ENCODE measurements around the gene RAC3. TPM values are rescaled to one million over a fixed set of nuclear protein-coding genes. Genes with fewer than 3 reads are reported as not detected.

Gene RAC3
- total RNA-seq, 1 donor: 9.1 TPM

DNA sequence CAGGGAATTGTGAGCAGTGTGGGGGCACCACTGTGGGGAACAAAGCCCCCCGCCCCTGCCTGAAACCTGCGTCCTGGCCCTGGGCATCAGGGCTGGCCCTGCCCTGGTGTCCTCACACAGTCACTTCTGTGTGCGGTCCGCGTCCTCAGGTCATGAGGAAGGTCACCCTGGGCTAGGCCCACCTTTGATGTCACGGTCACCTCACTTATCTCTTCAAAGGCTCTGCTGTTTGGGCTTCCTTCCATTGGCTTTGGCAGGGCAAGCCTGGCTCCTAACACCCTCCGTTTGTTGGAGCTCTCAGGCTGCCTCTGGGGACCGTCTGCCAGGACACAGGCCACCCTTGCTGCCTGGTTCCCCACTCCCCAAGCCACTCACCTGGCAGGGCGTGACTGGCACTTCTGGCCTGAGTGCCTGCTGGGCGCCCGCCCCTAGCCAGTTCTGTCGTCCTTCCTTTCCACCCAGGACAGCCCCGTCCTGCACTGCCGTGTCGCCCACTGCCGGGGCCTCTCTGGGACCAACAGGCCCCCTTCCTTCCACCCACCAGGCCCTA lies 17.6 kb upstream of the RAC3 start:
- DNase-seq (ENCODE audit: low read depth): no peak
- no peak overlapping the region for H3K4me3 ChIP-seq (ENCODE audit: low read depth, low read length)

GRCh38 chr17:82014432-82014831 lies 17.0 kb upstream of the RAC3 start:
- H3K4me3 ChIP-seq (ENCODE audit: low read depth, low read length): no peak overlapping the region
- no peak for DNase-seq (ENCODE audit: low read depth)
- TF ChIP-seq, protein P1, sequence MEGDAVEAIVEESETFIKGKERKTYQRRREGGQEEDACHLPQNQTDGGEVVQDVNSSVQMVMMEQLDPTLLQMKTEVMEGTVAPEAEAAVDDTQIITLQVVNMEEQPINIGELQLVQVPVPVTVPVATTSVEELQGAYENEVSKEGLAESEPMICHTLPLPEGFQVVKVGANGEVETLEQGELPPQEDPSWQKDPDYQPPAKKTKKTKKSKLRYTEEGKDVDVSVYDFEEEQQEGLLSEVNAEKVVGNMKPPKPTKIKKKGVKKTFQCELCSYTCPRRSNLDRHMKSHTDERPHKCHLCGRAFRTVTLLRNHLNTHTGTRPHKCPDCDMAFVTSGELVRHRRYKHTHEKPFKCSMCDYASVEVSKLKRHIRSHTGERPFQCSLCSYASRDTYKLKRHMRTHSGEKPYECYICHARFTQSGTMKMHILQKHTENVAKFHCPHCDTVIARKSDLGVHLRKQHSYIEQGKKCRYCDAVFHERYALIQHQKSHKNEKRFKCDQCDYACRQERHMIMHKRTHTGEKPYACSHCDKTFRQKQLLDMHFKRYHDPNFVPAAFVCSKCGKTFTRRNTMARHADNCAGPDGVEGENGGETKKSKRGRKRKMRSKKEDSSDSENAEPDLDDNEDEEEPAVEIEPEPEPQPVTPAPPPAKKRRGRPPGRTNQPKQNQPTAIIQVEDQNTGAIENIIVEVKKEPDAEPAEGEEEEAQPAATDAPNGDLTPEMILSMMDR (IDR thresholded peaks at IDR 0.05; ENCODE audit: insufficient read depth, low read depth, low read length): no peak

More for the DNA sequence above, 17.6 kb upstream of the RAC3 start:
- TF ChIP-seq, protein P1 (IDR thresholded peaks at IDR 0.05; ENCODE audit: insufficient read depth, low read depth, low read length): no peak

GRCh38 chr17:82014971-82015310 lies 16.5 kb upstream of the RAC3 start:
- no peak for DNase-seq (ENCODE audit: low read depth)
- TF ChIP-seq, protein P1 (IDR thresholded peaks at IDR 0.05; ENCODE audit: insufficient read depth, low read depth, low read length): no peak

GRCh38 chr17:82015311-82015971 lies 16.0 kb upstream of the RAC3 start:
- no peak for DNase-seq (ENCODE audit: low read depth)

More at GRCh38 chr17:82014971-82015310, 16.5 kb upstream of the RAC3 start:
- no peak overlapping the region for H3K4me3 ChIP-seq (ENCODE audit: low read depth, low read length)

GRCh38 chr17:82016061-82016874 lies 15.2 kb upstream of the RAC3 start:
- TF ChIP-seq, protein P1 (IDR thresholded peaks at IDR 0.05; ENCODE audit: insufficient read depth, low read depth, low read length): no peak
- DNase-seq (ENCODE audit: low read depth): no peak
- no peak overlapping the region for H3K4me3 ChIP-seq (ENCODE audit: low read depth, low read length)

More at GRCh38 chr17:82015311-82015971, 16.0 kb upstream of the RAC3 start:
- TF ChIP-seq, protein P1 (IDR thresholded peaks at IDR 0.05; ENCODE audit: insufficient read depth, low read depth, low read length): no peak
- no peak overlapping the region for H3K4me3 ChIP-seq (ENCODE audit: low read depth, low read length)

GRCh38 chr17:82016875-82017459 lies 14.5 kb upstream of the RAC3 start:
- DNase-seq (ENCODE audit: low read depth): no peak
- TF ChIP-seq, protein P1 (IDR thresholded peaks at IDR 0.05; ENCODE audit: insufficient read depth, low read depth, low read length): no peak
- H3K4me3 ChIP-seq (ENCODE audit: low read depth, low read length): no peak overlapping the region

Measured in fibroblast of villous mesenchyme (primary cell).